Upper lobe of left lung (tissue), 6 donors: ENCODE measurements around the gene AP2A2. TPM values are rescaled to one million over a fixed set of nuclear protein-coding genes. Genes with fewer than 3 reads are reported as not detected.

Experiments
- ATAC-seq, 2 donors: fragments of 200-7000 bp; cut with Tn5 transposase; one replicate each; pipeline ENCODE4 v1.9.1; 2022; ENCODE audit warnings: mild to moderate bottlenecking in 2 of 2, moderate library complexity in 2 of 2; ENCODE audit not compliant: low FRiP score in 2 of 2
- DNase-seq, 2 donors: peaks; one replicate each; pipeline ENCODE4 v3.0.0-alpha.2; 2019 to 2020
- H3K27ac ChIP-seq, 4 donors: fragments of 200-600 bp; sonication (generic); one replicate each; pipeline ENCODE4 v1.5.1; 2016 to 2019
- H3K27me3 ChIP-seq, 4 donors: fragments of 200-600 bp; sonication (generic); one replicate each; pipeline ENCODE4 v1.5.1; 2017 to 2019
- H3K36me3 ChIP-seq, 4 donors: fragments of 200-600 bp; sonication (generic); one replicate each; pipeline ENCODE4 v1.5.1; 2016 to 2019
- H3K4me1 ChIP-seq, 4 donors: fragments of 200-600 bp; sonication (generic); one replicate each; pipeline ENCODE4 v1.5.1; 2018 to 2019
- H3K4me3 ChIP-seq, 4 donors: fragments of 200-600 bp; sonication (generic); one replicate each; pipeline ENCODE4 v1.5.1; 2017 to 2019; ENCODE audit warnings: mild to moderate bottlenecking in 2 of 4, moderate library complexity in 1 of 4
- H3K9me3 ChIP-seq, 4 donors: fragments of 200-600 bp; sonication (generic); one replicate each; pipeline ENCODE4 v1.5.1; 2018 to 2019
- EP300 ChIP-seq, 4 donors: sonication (generic); formaldehyde crosslinking; IDR thresholded peaks; one replicate each; pipeline ENCODE4 v1.5.1; 2017; ENCODE audit warnings: antibody characterized with exemption in 4 of 4, control low read depth in 2 of 4
- POLR2A ChIP-seq, 4 donors: fragments of 450-650 bp; IDR thresholded peaks; one replicate each; pipeline ENCODE4 v1.5.1; 2016 to 2017; ENCODE audit warnings: antibody characterized with exemption in 4 of 4, mild to moderate bottlenecking in 2 of 4
- POLR2AphosphoS5 ChIP-seq, 2 donors: sonication (generic); formaldehyde crosslinking; IDR thresholded peaks; one replicate each; pipeline ENCODE4 v1.5.1; 2017; ENCODE audit warnings: antibody characterized with exemption in 2 of 2
- WGBS, 2 donors: methylation state at CpG; one replicate each; pipeline ENCODE4 v1.1.5; 2017 to 2018; 5-methylcytosine and 5-hydroxymethylcytosine counted together
- total RNA-seq, 6 donors: library from RNA; depleted of rRNA in 4 of 6; stranded (reverse); fragments of >200 nt in 4 of 6; gene quantifications; one replicate each; pipeline versions ENCODE4 v1.1.0 to v1.2.1, GENCODE V29; 2016 to 2021
- TF ChIP-seq, protein P1 (sequence below), 6 experiments: fragments of 450-650 bp in 4 of 6; fragments of 200-600 bp in 2 of 6; sonication (generic) in 2 of 6; IDR thresholded peaks; one replicate each; pipeline ENCODE4 v1.5.1; 2016 to 2019; ENCODE audit warnings: antibody characterized with exemption in 6 of 6
- donor health status: DM: no; HTN: no; CAD: no; lungs with moderate emphysema.
- donor health status: DM: no; HTN: yes; CAD: no; lungs with severe emphysema.

AP2A2 gene
- total RNA-seq, 6 donors from 2014 or later = 55.7 to 273 (median 103) TPM

GRCh38 chr11:1012740-1013630 is 87.3 kb downstream of the AP2A2 start:
- DNase-seq = peak in 1 of 2 donors; percentile 58

GRCh38 chr11:1013631-1013935 is 87.9 kb downstream of the AP2A2 start:
- 92 to 100% methylated on average over 2 to 11 of the region's 12 CpGs for WGBS, 2 donors
- Histone ChIP-seq H3K27ac (no peak overlapping the region), H3K9me3 (no peaks in the 10 kb centered on the region), H3K4me3 (no peak overlapping the region), H3K4me1 (no peaks in the 10 kb centered on the region), H3K36me3 (peaks cover 24 to 51% (median 45%) of the 10 kb centered on the region in 4 donors), H3K27me3 (no peaks in the 10 kb centered on the region)
- DNase-seq = peak in 1 of 2 donors; percentile 80
- TF ChIP-seq, protein P1, sequence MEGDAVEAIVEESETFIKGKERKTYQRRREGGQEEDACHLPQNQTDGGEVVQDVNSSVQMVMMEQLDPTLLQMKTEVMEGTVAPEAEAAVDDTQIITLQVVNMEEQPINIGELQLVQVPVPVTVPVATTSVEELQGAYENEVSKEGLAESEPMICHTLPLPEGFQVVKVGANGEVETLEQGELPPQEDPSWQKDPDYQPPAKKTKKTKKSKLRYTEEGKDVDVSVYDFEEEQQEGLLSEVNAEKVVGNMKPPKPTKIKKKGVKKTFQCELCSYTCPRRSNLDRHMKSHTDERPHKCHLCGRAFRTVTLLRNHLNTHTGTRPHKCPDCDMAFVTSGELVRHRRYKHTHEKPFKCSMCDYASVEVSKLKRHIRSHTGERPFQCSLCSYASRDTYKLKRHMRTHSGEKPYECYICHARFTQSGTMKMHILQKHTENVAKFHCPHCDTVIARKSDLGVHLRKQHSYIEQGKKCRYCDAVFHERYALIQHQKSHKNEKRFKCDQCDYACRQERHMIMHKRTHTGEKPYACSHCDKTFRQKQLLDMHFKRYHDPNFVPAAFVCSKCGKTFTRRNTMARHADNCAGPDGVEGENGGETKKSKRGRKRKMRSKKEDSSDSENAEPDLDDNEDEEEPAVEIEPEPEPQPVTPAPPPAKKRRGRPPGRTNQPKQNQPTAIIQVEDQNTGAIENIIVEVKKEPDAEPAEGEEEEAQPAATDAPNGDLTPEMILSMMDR (IDR thresholded peaks at IDR 0.05) = no peak
- TF ChIP-seq EP300 (IDR thresholded peaks at IDR 0.05) (no peak), POLR2AphosphoS5 (IDR thresholded peaks at IDR 0.05) (no peak), POLR2A (IDR thresholded peaks at IDR 0.05) (no peak)
- no peak for ATAC-seq

More at GRCh38 chr11:1012740-1013630, 87.3 kb downstream of the AP2A2 start:
- no peak overlapping the region for H3K4me3 ChIP-seq
- no peaks in the 10 kb centered on the region for H3K9me3 ChIP-seq
- no peak for ATAC-seq
- no peaks in the 10 kb centered on the region for H3K4me1 ChIP-seq
- WGBS, 2 donors = 83 to 95% methylated on average over 9 to 14 of the region's 28 CpGs
- no peaks in the 10 kb centered on the region for H3K27me3 ChIP-seq
- TF ChIP-seq POLR2AphosphoS5 (IDR thresholded peaks at IDR 0.05) (no peak), EP300 (IDR thresholded peaks at IDR 0.05) (no peak)
- TF ChIP-seq, protein P1 (IDR thresholded peaks at IDR 0.05) = no peak
- no peak overlapping the region for H3K27ac ChIP-seq
- H3K36me3 ChIP-seq = peaks cover 24 to 57% (median 51%) of the 10 kb centered on the region in 4 donors

DNA sequence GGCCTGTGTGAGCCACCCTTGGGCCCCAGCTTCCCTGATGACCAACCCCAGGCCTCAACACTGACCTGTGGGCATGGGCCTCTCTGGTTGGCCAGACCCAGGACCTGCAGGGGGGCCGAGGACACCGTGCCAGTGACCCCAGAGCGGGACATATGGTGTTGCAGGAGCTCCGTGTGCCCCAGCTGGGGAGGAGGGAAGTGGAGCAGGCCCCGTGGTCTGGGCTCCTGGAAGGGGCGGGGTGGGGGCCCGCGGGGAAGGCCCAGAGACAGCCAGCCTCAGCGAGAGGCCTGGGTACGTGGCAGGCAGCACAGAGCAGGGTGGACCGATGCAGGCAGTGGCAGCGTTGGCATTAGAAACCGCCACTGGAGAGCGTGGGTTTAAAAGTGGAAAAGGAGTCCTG is 88.6 kb downstream of the AP2A2 start:
- WGBS, 2 donors = 89% methylated on average over 11 to 12 of the region's 14 CpGs
- TF ChIP-seq POLR2AphosphoS5 (IDR thresholded peaks at IDR 0.05) (no peak), EP300 (IDR thresholded peaks at IDR 0.05) (no peak), POLR2A (IDR thresholded peaks at IDR 0.05) (no peak)
- TF ChIP-seq, protein P1 (IDR thresholded peaks at IDR 0.05) = no peak

GRCh38 chr11:1015064-1015463 is 89.4 kb downstream of the AP2A2 start:
- ATAC-seq (no peak), DNase-seq (no peak)
- TF ChIP-seq POLR2AphosphoS5 (IDR thresholded peaks at IDR 0.05) (no peak), EP300 (IDR thresholded peaks at IDR 0.05) (no peak), POLR2A (IDR thresholded peaks at IDR 0.05) (no peak)
- TF ChIP-seq, protein P1 (IDR thresholded peaks at IDR 0.05) = no peak
- no peaks in the 10 kb centered on the region for H3K9me3 ChIP-seq
- peaks cover 14 to 37% (median 30%) of the 10 kb centered on the region in 4 donors for H3K36me3 ChIP-seq
- H3K27me3 ChIP-seq = no peaks in the 10 kb centered on the region
- no peak overlapping the region for H3K4me3 ChIP-seq
- H3K4me1 ChIP-seq = no peaks in the 10 kb centered on the region
- no peak overlapping the region for H3K27ac ChIP-seq
- WGBS, 2 donors = 93 to 97% methylated on average over 7 of the region's 7 CpGs

More for the DNA sequence above, 88.6 kb downstream of the AP2A2 start:
- Histone ChIP-seq H3K4me1 (no peaks in the 10 kb centered on the region), H3K36me3 (peaks cover 22 to 44% (median 38%) of the 10 kb centered on the region in 4 donors), H3K4me3 (no peak overlapping the region), H3K27me3 (no peaks in the 10 kb centered on the region), H3K27ac (no peak overlapping the region), H3K9me3 (no peaks in the 10 kb centered on the region)
- DNase-seq (peak in 1 of 2 donors; percentile 71), ATAC-seq (no peak)
